Brain pericyte (primary cell): ENCODE data around the gene SH2D6.
"Not testable (repeated sequence)": the region's sequence is repeated elsewhere in the genome, so short reads cannot be mapped to it uniquely, and the experiment has no call there.

ENCODE experiments used
- DNase-seq: peaks from one replicate; pipeline ENCODE4 v3.0.0-alpha.2; 2012; ENCODE audit warnings: low read depth, low spot score

The SH2D6 gene

DNA sequence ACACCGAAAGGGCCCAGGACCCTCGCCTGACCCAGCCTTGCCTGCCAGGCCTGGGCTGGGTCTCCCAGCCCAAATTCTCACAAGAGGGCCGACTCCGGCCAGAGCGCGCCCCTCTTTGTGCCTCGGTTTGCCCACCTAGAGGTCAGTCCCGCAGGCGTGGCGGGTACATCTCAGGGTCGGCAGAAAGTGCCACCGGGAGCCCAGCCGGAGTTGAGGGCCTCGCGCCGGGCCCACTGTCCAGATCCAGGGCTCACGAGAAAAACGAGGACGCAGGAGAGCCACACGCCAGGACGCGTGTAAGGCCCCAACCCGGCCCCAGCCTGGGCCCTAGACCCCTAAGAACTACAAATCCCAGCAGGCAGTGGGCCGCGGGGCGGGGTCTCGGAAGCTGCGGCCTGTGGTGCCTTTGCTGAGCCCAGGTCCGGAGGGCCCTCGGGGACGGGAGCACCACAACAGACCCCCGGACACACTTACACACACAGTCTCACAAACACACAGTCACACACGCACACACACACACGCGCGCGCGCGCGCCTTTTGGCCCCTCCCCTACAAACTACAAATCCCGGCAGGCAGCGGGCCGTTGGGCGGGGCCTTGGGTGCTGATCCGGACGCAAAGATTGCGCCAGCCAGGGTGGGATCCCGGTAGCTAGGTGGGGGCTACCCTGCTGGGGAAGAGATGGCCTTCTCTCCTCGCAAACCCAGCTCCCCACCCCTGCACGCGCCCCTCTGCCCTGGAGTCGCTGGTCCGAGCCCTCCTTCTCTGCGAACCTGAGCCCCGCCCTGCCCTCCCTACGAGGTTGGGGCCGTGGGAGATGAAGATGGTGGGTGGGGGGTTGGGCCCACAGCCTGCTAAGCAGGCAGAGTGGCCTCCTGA, at the start of gene SH2D6:
TSS of gene SH2D6 (plus strand) at position 583 of the 877 bp plus-strand sequence. CDS start 10,752 bp downstream, outside the sequence.
- DNase-seq: no peak

GRCh38 chr2:85368921-85369320, 49.6 kb upstream of the SH2D6 start:
- no peak for DNase-seq

- DNase-seq: no peak
Observed at GRCh38 chr2:85369500-85369899, 49.0 kb upstream of the SH2D6 start.

- DNase-seq: no peak
Observed at GRCh38 chr2:85371045-85371444, 47.5 kb upstream of the SH2D6 start.

- no peak for DNase-seq
Observed at GRCh38 chr2:85376291-85377065, 42.0 kb upstream of the SH2D6 start.

- no peak for DNase-seq
Observed at GRCh38 chr2:85377083-85377482, 41.4 kb upstream of the SH2D6 start.

GRCh38 chr2:85378257-85378656, 40.3 kb upstream of the SH2D6 start:
- no peak for DNase-seq

- DNase-seq: no peak
Observed at GRCh38 chr2:85380048-85380447, 38.5 kb upstream of the SH2D6 start.

DNA sequence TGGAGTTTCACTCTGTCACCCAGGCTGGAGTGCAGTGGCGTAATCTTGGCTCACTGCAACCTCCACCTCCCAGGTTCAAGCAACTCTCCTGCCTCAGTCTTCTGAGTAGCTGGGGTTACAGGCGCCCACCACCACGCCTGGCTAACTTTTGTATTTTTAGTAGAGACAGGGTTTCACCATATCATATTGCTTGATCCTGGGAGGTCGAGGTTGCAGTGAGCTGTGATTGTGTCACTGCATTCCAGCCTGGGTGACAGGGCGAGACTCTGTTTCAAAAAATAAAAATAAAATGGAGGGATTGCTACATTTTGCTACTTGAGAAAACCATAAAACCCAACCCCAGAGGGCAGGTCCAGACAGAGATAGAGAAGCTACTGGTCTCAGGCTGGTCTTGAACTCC, 35.4 kb upstream of the SH2D6 start:
- not testable (repeated sequence) for DNase-seq

- no peak for DNase-seq
Observed at GRCh38 chr2:85383850-85384249, 34.7 kb upstream of the SH2D6 start.

DNA sequence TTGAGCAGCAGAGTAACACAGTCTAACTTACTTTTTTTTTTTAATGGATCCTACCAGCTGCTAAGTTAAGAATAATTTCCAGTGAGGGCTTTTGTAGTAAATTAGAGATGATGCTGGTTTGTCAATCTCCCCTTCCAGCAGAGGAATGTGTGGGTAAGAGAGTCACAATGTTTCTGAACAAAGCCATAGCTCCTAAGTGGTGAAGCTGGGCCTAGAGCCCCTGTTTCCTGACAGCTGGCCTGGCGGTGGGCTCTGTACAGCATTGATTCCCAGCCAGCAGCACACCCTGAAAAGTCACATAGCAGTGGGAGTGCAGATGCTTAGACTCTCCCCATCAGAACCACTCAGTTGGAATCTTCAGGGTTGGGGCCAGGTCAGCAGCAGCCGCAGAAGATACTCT, 32.8 kb upstream of the SH2D6 start:
- no peak for DNase-seq

DNA sequence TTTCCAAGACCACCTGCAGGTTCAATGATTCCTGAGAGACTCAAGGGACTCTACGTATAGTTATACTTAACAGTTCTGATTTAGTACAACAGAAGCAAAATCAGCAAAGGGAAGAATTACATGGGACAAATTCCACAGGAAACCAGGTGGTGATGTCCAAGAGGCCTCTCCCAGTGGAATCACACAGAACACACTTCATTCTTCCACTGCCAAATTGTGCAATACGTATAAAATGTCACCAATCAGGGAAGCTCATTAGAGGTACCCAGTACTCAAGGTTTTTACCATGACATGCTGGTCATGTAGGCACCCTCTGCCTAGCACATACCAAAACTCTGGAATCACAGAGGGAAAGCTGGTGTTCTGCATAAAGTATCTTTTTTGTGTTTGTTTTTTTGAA, 30.8 kb upstream of the SH2D6 start:
- DNase-seq: no peak

DNA sequence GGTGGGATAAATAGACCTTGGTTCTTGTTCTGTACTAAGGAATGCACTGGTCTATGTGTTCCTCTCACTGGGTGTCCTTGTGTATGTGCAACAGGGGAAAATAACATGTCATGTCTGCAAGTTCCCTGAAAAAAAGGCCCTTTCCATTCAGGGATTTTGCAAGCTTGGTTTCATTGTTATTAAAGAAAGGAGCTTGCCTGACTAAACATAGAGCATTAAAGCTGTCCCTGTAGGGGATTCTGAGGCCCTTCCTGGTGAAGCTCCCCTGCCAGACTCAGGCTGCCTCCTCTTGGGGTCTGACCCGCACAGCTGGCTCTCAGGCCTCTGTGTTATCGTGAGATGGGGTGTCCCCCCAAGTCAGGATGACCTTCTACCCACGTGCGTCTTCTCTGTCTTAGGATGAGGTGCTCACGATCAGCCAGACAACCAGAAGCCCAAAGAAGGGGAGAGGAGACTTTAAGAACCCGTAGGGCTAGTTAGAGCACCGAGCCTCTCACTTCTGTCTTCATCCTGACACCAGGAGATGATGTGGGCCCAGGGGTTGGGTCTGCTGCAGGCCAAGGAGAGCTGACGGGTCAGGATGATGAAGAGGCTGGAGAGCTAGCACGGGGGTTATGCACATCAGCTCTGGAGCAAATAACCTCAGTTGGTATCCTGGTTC, 29.5 kb upstream of the SH2D6 start:
- no peak for DNase-seq

DNA sequence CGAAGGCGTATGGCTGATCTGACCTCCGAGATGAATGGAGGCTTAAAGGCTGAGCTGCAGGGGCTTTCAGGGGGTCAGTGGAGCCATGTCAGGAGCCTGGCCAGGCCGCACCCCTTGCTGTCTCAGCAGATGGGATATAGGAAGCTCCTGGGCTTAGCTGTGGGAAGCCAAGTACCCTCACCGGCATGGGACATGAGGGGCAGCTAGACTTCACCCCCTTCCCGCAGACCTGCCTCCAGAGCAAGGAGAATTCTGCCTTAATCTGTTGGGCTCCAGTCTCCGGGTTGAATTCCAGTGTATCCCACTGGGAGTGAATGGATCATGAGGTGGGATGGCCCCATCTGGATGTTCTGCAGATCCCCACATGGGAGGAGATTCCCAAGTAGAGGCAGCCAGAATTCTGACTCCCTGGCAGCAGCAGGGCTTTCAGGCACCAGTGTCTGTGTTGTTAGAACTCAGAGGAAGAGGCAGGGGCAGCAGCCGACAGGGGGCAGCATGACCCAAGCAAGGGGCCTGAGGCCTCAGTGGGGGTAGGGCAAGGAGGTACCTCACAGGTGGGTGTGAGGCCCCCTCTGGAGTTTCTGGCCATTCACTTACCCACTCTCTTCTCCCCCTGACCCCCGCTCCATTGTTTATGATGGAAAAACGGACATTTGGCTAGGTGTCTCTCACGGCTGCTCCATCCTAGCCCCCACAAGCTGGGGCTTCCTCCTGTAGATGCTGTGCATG, 27.4 kb upstream of the SH2D6 start:
- DNase-seq: no peak

DNA sequence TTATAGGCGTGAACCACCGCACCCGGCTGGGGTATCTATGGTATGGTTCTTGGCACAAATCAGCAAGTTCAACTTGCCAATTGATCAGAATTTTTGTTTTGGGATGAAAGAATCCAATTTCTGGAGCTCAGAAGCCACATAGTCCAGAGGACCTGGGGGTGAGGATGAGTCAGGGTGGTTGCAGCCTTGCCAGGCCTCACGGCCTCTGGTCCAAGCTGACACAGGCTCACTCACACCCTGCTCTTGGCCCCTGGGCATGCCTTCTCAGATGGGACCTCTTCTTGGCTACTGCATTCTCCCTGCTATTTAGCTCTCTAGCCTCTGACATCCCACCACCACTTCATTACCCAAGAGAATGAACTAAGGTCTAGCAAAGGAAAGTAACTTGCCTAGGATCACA, 24.7 kb upstream of the SH2D6 start:
- no peak for DNase-seq

DNA sequence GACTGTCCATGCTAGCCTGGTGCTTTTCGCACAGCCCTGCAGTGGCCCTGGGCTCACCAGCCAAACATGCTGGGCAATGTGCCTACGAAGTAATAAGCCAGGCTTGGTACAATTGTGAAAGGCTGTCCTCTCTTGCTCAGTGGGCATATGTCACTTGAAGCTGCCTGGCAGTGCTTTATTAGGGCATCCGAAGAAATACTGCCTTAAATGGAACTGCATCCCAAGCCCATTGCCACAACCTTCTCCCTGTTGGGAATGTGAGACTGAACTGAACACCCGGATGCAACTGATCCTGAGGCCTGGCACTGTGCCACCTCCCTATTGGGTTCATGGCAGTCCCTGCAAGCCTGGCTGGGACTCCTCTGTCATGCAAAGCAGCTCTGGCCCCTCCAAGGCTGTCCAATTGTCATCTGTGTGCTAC, 24.2 kb upstream of the SH2D6 start:
- no peak for DNase-seq

DNA sequence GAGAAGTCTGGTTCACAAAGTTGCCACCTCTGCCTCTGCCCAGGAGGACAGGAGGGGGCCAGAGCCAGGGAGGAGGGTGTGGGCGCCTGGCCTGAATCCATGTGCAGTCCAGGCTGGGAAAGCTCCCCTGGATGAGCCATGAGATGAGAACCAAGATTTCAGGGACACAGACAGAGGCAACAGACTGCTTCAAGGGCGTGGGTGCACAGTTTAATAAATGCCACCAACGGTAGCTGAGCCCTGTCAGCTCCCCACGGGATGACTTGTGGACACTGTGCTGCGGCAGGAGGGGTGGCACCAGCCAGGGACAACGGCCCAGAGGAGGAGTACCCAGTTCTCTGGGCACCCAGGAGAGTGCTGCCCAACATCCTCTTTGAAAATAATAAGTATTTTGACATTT, 23.5 kb upstream of the SH2D6 start:
- DNase-seq: no peak

- DNase-seq: no peak
Observed at GRCh38 chr2:85395912-85396475, 22.5 kb upstream of the SH2D6 start.

- no peak for DNase-seq
Observed at GRCh38 chr2:85396531-85397470, 21.7 kb upstream of the SH2D6 start.

DNA sequence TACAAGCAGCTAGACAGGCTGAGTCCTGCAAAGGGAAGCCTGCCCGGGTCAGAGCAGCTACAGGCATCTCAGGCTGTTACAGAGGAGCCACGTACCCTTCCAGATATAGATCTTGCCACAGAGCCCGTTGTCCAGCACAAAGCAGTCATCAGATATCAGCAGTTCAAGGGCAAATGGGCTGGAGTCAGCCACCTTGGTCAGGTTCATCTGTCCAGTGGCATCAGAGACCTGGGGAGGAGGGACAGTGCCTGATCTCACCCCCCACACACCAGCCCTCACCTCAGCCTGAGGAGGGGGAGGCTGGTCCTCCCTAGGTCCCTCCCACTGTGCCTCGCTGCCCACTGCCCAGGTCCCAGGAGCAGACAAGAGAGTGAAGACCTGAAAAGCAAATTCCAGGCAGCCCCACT, 20.6 kb upstream of the SH2D6 start:
- no peak for DNase-seq
